Measurements from ENCODE around the gene LRRC18.

The LRRC18 gene

DNA sequence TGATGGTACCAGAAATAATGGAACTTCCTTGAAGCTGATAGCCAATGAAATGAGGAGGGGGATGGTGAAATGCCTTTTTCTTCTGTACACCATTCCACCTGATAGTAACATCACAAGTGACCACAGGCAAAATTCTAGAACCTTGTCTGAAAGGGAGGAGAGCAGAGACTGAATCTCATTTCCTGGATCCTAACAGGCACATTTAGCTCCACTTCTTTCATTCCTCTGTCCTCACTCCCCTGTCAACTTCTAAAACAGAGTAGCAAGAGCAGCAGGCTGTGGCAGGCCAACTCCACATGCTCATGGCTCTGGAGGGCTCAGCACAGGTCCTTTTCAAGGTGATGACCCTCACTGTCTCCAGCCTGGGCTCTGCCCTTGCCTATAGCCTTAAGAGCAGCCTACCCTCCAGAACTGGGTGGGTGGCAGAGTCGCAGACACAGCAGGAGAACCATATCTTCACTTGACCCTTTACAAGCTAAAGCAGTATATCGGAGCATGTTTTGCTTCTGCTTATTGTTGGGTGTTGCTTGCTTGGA, at the start of gene LRRC18:
LRRC18 (minus strand) TSS at position 51 of the 536 bp plus-strand sequence. CDS start 25,685 bp downstream, outside the sequence.
- no peak for DNase-seq (ENCODE audit: low read depth)
- no peak within 1 kb of the TSS for H3K4me3 ChIP-seq (ENCODE audit: low read depth, low read length)

DNA sequence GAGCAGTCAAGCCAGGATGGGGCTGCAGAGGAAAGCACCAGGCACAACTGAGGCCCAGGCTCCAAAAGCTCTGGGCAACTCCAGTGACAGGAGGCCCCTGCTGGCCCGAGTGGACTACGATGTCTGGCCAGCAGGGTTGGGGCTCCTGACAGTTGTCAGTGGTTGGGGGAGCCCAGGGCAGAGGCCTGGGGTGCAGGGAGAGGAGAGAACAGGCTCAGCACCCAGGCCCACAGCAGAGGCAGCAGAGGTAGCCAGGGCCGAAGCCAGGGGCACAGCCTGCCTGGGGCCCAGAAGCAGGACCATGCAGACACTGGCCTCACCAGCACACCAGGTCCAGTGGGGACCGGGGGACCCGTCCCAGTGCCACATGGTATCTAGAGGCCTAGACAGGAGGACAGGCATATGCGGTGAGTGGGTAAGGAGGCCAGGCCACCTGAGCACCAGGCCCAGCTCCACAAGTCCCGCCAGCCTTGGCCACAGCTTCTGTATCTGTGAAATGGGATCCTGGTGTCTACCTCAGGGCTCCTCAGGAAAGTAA, 46.0 kb upstream of the LRRC18 start:
- H3K4me3 ChIP-seq (ENCODE audit: low read depth, low read length) = no peak overlapping the region
- DNase-seq (ENCODE audit: low read depth) = no peak

DNA sequence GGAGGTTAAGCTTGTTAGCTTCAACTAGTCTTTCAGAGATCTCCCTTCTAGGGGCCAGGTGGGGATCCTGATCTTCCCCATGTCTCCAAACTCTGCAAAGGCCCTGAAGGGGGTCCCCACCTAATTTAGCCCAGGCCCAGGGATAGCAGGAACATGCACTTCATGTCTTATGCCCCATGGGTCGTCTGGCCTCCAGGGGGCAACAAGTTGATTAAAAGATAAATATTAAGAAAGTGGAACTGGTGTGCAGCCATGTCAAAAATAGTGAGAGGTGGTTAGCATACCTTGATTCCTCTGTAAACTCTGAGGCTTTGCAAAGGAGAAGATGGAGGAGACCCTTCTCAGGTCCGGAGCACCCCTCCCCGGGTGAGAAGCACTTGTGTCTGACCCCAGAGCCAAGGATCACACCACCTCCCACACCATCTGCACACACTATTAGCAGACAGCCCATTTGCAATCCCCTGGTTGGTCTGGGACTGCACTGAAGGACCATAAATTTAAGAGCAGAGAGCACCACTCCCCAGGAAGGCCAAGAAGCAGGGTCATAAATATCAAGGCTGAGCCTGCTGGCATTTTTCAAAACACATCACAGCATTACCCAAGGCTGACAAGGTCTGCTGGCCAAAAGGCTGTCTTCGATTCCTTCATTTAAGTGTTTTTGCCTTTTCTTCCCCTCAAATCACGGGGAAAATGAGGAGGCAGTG, 44.2 kb upstream of the LRRC18 start:
- no peak for DNase-seq (ENCODE audit: low read depth)
- H3K4me3 ChIP-seq (ENCODE audit: low read depth, low read length) = no peak overlapping the region

DNA sequence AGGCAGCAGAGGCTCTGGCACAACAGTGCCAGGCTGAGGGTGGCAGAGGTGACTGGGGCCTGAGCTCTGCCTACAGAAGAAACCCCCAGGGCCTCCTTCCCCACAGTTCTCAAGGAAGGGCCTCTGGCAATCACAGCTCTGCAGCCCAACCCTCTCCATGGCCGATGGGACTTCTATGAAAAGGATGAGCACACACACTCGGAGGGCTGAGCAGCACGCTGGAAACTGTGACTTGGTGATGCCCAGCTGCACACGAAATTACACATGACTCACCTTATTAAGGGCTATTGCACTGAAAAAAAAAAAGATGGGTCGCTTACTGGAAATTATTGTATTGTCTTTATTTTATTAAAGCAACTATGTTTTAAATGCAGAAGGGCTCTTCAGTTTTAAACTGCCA, 42.9 kb upstream of the LRRC18 start:
- H3K4me3 ChIP-seq (ENCODE audit: low read depth, low read length) = no peak overlapping the region
- no peak for DNase-seq (ENCODE audit: low read depth)

DNA sequence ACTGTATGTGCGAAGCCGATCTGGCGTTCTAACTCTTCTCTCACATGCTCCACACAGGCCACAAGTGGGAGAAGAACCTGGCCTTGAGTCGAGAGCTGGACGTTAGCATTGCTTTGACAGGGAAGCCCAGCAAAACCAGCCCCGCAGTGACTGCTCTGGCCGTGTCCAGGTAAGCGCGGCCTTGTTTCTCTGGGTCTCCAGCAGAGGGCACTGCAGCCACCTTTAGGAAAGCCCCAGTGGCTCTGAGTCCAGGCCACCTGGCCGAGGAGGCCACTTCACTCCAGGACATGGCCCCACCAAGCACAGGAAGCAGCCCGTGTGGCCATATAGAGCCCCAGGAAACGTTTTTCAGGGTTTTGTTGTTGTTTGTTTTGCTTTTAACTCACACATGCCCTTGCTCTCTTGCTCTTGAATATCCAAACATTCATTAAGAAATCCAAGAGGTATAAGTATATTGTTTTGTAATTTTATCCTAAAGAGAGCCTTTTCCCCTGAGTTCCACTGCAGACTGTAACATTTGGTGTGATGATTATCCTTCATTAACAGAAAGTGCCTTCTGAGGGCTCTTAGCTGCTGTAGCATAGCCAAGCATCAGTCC, 41.8 kb upstream of the LRRC18 start:
- no peak overlapping the region for H3K4me3 ChIP-seq (ENCODE audit: low read depth, low read length)
- no peak for DNase-seq (ENCODE audit: low read depth)

DNA sequence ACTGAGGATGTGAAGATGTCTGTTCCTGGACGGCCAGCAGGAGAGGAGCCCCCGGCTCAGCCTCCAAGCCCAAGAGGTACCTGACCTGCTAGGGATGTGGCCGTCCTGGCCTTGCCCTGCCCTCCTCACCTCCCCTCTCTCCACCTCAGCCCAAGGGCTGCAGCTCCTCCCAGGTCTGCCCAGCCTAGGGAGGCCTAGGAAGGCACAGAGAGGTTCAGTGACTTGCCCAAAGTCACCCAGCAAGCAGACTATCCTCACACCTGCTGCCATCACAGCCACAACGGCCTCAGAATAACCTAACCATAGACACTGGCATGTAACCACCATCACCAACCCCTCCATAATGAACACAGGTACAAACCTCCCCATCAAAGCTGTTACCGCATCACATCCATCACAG, 38.7 kb upstream of the LRRC18 start:
- no peak overlapping the region for H3K4me3 ChIP-seq (ENCODE audit: low read depth, low read length)
- DNase-seq (ENCODE audit: low read depth) = no peak

DNA sequence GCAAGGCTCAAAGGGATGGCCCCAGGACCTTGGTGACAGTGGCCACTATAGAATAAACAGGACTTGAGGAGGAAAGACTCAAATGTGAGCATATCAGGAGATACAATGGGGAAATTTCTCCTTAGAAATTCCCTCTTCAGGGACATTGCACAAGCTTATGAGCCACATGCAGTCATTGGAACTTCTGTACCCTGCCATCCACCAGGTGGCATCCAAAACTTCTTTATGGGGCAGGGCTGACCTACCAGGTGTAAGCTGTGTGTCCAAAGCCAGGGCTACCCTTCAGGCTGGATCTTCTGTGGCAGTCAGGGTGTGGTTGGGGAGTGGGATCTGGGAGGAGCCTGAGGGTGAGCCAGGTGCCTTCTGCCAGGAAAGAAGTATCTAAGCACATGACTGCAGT, 36.6 kb upstream of the LRRC18 start:
- no peak for DNase-seq (ENCODE audit: low read depth)

DNA sequence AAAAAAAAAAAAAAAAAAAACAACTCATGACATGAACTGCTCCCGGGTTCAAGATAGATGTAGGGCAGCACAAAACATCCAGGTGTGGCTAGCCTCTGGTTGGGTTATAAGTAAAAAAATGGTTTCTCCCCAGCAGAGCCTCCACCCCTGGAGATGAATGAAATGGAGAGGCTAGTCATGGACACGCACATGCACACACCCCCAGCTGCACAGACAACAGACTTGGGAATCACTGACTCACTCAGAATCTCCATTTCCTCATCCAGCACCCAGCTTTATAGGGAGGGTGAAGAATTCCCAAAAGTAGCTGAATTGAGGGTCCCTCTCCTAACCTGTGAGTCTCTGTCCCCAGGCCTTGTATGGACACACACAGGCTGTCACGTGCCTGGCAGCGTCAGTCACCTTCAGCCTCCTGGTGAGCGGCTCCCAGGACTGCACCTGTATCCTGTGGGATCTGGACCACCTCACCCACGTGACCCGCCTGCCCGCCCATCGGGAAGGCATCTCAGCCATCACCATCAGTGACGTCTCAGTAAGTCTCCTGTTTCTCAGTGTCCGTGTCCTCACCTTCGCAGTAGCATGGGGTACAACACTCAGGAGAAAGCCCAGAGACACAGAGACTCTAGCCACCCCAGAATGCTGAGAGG, 35.0 kb upstream of the LRRC18 start:
- no peak for DNase-seq (ENCODE audit: low read depth)
- no peak overlapping the region for H3K4me3 ChIP-seq (ENCODE audit: low read depth, low read length)

More for the DNA sequence above, 36.6 kb upstream of the LRRC18 start:
- no peak overlapping the region for H3K4me3 ChIP-seq (ENCODE audit: low read depth, low read length)

DNA sequence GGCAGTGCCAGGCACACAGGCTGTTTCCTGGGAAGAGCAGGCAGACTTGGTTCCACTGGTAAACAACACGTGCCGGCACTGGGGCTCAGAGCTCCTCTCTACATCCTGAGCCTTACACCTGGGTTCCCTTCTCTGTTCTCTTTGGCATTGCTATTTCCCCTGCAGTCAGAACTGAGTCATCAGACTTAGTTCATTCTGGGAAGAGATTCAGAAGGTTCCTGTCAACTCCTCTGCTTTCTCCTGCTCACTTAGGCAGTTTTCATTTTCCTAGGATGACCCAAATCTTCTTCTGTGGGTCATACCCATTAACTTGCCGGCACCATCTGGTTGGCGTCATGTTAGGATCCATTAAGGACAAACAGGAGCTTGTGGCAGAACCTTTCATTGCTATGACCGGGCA, 33.4 kb upstream of the LRRC18 start:
- DNase-seq (ENCODE audit: low read depth) = no peak

DNA sequence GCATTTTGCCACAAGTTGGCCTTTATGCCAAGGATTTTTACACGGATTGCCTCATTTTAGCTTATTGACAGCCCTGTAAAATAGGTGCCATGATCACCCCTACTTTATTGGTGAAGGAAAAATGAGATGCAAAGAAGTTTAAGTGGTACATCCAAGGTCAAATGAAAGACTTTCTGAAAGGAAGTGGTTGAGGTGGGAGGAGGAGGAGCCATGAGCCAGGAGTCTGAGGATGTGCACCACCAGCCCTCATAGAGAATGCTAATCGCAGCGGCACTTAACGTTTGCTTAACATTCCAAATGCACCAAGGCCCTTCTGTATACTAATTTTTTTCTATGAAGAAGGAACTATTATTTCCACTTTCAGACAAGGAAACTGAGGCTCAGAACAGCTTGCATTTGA, 31.0 kb upstream of the LRRC18 start:
- DNase-seq (ENCODE audit: low read depth) = no peak

More for the DNA sequence above, 33.4 kb upstream of the LRRC18 start:
- H3K4me3 ChIP-seq (ENCODE audit: low read depth, low read length) = no peak overlapping the region

DNA sequence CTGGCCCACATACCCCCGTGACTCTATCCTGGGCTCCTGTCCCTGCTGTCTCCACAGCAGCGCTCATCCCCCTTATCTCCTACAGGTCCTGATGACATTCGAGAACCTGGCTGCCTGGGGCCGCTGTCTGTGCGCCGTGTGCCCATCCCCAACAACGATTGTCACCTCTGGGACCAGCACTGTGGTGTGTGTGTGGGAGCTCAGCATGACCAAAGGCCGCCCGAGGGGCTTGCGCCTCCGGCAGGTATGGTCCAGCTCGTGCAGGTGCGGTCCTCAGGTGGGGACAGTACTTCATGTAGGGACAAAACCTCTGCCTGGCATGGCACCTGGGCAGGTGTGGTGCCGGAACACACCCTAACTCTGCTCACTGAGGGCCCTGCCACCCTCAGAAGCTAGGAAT, 30.4 kb upstream of the LRRC18 start:
- no peak for DNase-seq (ENCODE audit: low read depth)
- H3K4me3 ChIP-seq (ENCODE audit: low read depth, low read length) = no peak overlapping the region

More for the DNA sequence above, 31.0 kb upstream of the LRRC18 start:
- no peak overlapping the region for H3K4me3 ChIP-seq (ENCODE audit: low read depth, low read length)

DNA sequence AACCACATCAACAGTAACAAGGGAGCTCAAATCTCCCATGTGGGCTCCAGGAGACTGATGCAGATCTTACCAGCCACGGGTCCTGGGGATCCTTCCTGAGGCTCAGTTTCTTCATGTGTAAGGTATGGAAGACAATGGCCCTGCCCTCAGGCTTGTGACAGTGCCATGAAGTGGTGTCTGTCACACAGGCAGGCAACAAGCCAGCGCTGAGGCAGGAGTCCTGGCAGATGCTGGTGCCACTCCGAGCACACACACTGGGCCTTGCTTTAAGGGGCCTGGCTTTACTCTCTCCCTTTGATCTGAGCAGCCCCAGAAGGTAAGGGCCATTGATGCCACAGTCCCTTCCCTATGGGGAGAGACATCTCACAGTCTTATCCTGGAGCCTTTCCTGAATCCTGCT, 28.4 kb upstream of the LRRC18 start:
- H3K4me3 ChIP-seq (ENCODE audit: low read depth, low read length) = no peak overlapping the region
- no peak for DNase-seq (ENCODE audit: low read depth)

DNA sequence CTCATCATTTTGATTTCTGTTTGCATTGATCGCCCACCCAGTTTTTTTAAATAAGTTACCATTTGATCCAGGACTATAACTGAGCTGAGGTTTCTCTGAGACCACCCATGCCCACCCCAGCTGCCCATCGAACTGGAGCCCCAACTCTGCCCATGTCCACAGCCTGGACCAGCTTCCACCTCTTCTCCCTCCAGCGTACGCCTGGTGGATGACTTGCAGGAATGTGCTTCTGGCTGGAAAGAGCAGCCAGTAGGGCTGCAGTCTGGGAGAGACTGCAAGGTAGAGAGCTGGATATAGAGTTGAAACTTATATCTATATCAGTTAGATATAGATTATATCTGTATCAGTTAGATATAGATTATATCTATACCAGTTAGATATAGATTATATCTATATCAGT, 25.8 kb upstream of the LRRC18 start:
- no peak overlapping the region for H3K4me3 ChIP-seq (ENCODE audit: low read depth, low read length)
- no peak for DNase-seq (ENCODE audit: low read depth)

DNA sequence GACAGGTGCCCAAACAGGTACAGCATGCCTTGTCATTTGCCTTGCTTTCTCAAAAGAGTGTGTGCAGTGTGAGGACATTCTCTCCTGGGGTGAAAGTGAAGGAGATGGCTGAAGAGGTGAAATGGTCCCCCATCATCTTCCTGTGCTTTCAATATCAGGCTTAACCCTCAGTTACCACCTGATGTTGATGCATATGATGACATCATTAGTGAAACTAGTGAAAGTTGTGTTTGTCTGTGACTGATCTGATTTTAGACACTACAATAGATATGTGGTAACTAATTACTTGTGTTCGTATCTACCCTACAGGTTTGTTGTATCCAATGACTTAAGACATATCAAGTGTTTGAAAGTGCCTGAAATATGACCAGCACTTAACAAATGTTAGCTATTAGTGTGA, 24.4 kb upstream of the LRRC18 start:
- no peak for DNase-seq (ENCODE audit: low read depth)
- no peak overlapping the region for H3K4me3 ChIP-seq (ENCODE audit: low read depth, low read length)

DNA sequence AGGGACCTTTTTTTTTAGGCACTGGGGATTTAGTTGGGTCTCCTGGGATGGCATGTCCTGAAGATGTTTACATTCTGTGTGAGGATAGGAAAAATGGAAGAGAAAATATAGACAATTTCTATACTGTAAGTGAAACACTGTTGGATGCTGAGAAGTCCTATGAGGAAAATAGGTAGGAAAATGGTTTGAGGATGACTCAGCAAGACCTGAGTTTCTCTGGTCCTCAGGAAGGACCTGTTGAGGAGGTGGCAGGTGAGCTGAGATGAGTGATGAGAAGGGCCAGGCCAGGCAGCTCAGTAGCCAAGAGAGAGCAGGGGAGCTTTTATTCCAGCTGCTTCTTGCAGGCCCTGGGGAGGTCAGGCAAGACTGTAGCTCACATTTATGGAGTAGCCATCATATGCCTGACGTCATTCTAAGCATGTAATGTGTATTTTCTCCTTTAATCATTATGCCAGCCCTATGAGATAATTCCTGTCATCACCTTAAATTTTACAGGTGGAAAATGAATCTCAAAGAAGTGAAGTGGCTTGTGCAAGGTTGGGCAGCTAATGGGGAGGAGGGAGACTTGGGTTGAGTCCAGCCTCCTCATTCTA, 19.1 kb upstream of the LRRC18 start:
- H3K4me3 ChIP-seq (ENCODE audit: low read depth, low read length) = no peak overlapping the region
- no peak for DNase-seq (ENCODE audit: low read depth)

DNA sequence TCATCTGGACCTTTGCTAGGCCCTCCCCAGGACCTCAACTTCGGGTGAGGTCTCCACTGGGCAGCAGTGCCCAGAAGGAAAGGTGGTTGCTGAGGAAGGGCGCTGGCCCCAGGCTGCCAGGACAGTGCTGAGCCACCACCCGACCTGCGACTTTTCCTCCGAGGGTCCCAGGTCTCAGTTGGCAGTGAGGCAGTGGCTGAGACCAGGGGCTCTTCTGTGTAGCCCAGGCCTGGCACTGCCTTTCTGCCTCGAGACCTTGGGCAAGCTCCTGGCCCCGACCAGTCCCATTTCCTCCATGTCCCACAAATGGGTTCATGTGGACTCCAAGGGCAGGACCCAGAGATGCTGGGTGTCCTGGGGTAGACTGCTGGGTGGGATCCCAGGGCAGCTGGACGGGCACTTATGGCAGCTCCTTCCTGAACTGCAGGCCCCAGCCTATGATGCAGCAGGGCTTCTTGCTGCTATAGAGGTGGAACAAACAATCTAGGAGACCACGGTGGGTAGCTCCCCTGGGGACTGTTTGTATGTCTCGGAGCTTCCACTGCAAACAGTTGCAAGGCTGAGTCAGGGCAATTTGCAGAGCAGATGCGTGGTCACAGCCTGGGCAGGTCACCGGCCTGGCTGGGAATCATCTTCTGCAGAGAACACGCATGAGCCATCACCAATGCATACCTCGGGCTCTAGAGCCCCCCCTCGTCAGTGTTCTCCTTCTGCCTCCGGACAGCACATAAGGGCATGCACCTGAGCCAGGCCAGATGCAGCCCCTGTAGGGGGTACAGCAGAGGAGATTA, 17.9 kb upstream of the LRRC18 start:
- H3K4me3 ChIP-seq (ENCODE audit: low read depth, low read length) = no peak overlapping the region
- no peak for DNase-seq (ENCODE audit: low read depth)

DNA sequence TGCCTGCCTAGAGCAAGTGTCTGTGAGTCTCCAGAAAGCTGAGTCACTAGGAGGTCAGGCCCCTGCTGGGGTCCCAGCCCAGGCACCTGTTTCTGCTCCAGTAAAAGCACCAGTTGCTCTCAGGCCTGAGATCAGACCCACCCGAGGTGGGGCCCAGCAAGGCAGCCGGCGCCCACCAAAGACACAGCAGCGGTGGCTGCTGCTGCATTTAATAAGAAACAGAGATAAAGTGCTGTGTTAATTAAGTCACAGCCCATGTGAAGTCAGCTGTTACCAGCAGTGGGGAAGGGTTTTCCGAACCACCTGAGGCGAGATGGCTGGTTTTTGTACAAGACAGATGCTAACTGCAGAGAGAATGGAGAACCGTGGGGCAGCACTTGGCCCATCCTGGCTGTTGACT, 12.1 kb upstream of the LRRC18 start:
- no peak overlapping the region for H3K4me3 ChIP-seq (ENCODE audit: low read depth, low read length)
- no peak for DNase-seq (ENCODE audit: low read depth)

DNA sequence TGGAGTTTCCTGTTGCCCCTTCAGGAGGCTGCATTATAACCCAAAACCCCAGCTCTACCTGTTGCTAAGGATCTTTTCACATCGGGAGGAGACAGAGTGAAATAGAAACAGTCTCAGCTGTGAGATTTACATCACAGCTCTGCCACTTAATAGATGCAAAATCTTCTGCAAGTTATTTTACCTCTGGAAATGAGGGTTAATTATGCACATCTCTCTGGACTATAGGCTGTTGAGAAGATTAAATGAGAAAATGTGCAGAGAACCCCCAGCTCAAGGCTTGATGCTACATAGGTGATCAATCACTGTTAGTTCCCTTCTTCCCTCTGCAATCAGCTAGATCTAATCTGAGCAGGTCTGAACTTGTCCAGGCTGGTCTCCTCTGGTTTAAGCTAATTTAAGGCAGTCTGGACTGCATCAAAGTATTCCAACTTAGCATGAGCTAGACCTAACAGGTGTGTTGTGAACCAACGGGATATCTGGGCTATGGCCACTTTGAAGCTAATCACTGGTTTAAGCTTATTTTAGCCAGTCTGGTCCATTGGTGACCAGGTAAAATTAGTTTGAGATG, 8.9 kb upstream of the LRRC18 start:
- H3K4me3 ChIP-seq (ENCODE audit: low read depth, low read length) = no peak overlapping the region
- no peak for DNase-seq (ENCODE audit: low read depth)
